CD4-positive, alpha-beta T cell treated with Interleukin-17A for 4 hours (primary cell): Measurements from ENCODE around the gene ABHD5.

Source experiments
- DNase-seq: peaks from one replicate; pipeline ENCODE4 v3.0.0-alpha.2; 2020; ENCODE audit warnings: mixed read lengths

Gene ABHD5

GRCh38 chr3:43686333-43686699 lies 4.4 kb upstream of the ABHD5 start:
- no peak for DNase-seq

DNA sequence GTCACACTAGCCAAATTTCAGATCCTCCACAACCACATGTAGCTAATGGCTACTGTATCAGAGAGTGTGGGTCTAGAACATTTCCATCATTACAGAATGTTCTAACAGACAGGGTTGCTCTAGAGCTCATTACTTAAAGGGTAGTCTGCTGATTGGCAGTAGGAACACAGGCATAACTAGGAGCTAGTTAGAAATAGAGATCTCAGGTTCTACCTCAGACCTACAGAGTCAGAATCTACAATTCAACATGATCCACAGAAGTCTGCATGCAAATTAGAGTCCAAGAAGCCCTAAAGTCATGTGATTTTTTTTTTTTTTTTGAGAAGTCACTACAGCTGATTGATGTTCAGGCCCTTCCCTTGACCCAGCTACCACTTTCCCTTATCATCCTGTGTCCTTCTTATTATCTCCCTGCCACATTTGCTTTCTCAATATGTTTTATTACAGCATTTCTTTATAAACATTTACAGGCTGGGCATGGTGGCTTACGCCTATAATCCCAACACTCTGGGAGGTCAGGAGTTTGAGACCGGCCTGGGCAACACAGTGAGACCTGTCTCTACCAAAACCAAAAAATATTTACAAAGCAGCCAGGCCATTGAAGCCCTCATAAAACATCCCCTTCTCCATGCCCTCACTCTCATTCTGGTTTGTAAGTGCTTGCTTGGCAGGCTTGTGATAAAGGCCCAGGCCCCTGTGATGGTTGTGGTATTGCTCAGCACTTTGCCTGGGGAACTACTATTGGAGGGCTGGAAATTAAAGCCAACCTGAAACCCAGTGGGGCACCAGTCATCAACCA lies 3.8 kb upstream of the ABHD5 start:
- DNase-seq = no peak

- DNase-seq = no peak
Measured at GRCh38 chr3:43687499-43687811, 3.3 kb upstream of the ABHD5 start.

GRCh38 chr3:43688245-43688650 lies 2.5 kb upstream of the ABHD5 start:
- no peak for DNase-seq

GRCh38 chr3:43689166-43689565 lies 1.6 kb upstream of the ABHD5 start:
- DNase-seq = no peak

- DNase-seq = no peak
Measured at GRCh38 chr3:43689766-43690399, 855 bp upstream of the ABHD5 start.

DNA sequence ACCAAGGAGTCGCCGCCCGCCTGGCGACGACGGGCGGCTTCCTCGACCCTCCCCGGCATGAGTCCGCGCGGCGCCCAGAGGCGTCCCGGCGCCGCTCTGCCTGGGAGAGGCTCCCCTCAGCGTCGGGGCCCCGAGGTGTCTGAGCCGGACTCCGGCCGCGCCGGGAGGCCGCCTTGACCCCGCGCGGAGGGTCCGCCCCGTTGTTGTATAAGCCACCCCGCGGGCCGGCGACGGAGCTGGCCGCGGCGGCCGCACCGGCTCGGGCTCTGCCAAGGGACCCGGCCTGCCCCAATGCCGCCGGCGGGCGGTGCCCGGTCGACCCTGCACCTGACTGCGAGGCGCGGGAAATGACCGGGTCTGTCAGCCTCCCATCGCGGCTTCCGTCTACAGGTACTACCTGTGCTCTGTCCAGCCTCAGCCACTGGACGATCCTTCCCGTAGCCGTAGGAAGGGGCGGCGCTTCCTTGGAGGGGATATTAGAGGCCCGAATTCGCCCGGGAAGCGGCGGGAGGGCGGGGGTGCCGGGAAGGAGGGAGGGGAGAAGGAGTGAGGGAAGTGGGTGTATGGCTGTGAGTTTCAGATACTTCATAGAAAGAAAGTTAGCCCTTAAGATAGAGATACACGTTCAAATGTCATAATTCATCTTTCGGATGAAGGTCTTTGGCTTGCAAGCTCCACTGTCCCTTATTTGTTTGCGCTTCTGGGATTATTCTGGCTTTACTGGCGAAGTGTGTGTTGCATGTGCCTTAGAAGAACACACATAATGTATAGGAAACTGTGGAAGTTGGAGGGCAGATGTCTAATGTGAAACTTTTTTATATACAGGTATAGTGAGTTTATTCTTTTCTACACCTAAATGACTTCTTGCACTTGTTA lies 620 bp downstream of the ABHD5 start:
- peak; percentile 49 for DNase-seq

DNA sequence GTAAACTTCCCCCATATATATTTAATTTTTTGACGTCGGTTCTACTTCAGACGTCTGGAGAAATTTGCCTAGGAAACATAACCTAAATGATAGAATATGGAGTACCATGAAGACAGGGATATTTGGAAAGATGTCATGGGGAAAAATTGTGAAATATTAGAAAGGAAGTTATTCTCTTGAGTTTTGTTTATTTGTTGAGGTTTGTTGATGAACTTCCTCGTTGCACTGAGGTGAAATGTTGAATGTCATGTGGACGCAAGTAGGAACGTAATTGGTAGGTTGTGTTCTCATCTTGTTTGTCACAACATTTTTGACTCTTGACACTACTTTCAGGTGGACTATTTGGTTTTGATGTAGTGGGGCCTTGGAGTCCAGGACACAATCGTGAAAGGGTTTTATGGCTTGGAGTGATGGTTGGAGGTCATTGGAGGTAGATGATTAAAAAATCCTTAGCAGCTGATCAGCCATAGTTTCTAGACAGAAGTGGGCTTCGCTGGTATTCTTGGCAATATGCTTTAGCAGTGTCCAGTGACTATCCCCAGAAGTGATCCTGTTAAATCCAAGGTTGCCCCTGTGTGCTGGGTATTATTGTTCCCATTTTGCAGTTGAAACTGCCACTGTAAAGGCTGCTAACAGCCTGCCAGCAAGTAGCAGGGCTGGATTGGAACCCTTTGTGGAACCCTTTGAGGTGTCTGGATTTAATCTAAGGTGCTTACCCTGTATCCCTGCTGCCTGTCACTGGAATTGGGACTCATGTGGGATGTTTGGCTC lies 1.5 kb downstream of the ABHD5 start:
- no peak for DNase-seq

DNA sequence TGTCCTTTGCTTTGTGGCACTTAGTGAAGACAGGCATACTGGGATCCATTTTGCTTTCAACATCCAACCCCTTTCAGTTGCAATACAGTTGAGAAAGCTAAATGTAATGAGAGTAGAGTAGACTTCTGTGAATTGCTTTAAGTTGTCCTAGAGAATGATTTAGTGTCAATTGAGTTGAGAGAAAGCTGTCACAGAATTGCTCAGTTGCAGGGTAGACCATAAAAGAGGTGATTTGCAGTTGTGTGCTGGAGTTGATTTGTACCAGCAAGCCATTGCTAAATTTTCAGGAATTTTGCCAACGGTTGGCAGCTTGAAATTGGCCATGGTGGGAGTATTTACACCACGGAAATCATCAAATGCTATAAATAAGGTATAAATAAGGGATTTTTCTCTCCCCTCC lies 2.2 kb downstream of the ABHD5 start:
- no peak for DNase-seq

DNA sequence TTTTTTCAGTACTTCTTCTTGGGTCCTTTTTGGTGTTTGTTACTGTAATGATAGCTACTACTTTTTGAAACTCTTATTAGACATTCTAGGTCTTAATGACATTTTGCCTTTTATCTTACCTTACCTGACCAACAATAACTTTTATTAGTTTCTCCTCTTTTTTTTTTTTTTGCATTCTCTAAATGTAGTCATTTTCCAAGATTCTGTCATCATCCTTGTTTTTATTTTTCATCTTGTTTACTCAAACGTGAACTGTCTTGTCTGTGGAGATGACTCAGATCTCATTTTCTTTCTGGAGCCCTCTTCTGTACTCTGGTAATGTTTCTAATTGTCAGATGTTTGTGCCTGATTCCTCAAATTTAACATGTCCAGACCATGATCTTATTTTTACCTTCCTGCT lies 2.9 kb downstream of the ABHD5 start:
- no peak for DNase-seq

DNA sequence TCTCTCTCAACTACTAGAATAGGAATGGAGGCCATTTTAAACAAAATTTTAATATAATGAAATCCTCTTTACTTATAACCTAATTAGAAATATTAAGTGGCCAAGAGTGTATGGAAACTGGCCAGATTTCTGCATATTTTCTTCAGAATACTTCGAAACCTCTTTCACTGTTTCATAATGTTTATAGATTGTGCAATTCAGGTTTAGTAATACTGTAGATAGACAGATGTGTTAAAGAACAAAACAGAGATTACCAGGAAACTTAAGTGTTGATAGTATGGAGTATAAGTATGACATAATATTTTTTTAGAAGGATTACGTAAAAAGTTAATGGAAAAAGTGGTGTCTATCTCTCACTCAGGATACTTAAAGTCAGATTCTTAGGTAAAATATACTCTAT lies 4.7 kb downstream of the ABHD5 start:
- DNase-seq = no peak

DNA sequence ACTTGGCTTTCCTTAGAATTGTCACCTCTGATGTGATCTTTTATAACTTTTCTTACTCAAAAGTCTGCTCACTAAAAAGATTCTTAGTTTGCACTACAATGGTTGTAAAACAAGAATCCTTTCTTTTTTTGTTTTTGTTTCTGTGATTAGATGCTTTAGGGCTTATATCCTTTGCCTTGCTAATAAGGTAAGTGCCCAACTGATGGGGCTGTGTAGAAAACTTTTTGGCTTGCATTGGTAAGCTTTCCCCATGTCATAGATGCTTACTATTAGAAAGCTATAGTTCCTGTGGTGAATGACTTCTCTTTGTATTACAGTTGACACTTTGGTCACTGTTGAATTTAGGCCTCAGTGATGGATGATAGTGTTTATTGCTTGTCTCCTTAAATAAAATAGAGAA lies 5.1 kb downstream of the ABHD5 start:
- no peak for DNase-seq

DNA sequence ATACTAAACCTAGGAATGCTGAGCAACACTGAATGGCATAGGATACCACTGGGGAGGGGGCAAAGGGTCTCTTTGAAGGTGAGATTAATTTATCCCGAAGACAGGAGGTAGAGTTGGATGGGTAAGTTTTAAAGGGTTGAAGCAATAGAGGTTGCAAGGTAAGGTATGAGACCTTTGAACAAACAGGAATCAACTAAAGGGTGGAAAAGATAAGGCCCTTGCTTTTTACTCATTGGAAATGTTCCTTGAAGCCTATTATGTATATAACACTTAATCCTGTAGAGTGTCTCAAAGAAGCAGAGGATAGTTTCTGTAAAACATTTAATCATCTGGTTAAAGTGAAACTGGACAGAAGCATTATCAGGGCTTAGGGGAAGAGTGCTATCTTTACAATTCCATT lies 5.7 kb downstream of the ABHD5 start:
- DNase-seq = no peak

DNA sequence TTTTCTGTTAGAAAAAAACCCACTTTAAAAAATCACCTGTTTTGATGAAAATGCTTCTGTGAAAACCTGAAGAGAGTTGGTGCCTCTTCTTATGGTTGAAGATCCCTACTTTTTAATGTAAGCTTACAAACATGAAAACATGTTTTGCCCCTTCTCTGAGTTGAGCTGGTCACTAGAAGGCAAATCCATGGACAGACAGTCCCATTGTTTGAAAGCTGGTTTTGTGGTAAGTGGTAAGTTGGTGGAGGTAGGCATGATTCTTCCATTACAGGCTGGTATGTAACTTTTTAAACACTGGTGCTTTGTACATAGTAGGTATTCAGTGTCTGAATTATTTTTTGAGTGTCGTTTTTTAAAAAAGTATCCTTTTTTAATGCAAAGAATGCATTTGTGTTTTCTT lies 6.1 kb downstream of the ABHD5 start:
- DNase-seq = no peak

- no peak for DNase-seq
Measured at GRCh38 chr3:43699864-43700263, 9.1 kb downstream of the ABHD5 start.

GRCh38 chr3:43704697-43705096 lies 14.0 kb downstream of the ABHD5 start:
- DNase-seq = no peak

GRCh38 chr3:43706342-43706741 lies 15.6 kb downstream of the ABHD5 start:
- no peak for DNase-seq

DNA sequence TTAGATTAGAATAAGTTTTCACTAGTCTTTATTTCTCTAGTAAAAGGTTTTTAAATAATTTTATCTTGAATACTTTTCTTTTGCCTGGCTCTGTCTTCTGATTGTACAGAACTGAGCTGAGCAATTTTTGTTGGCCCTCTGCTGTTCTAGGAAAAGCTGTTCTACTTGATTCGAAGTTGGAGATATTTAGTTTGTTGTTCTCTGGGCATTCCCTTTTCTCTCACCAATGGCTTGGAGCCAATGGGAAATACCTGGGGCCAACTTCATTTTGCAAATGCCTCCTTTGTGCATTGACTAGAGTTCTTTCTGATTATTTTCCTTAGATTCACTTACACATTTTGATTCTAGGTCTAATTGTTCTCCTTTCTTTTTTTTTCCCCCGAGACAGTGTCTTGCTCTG lies 16.5 kb downstream of the ABHD5 start:
- DNase-seq = no peak

DNA sequence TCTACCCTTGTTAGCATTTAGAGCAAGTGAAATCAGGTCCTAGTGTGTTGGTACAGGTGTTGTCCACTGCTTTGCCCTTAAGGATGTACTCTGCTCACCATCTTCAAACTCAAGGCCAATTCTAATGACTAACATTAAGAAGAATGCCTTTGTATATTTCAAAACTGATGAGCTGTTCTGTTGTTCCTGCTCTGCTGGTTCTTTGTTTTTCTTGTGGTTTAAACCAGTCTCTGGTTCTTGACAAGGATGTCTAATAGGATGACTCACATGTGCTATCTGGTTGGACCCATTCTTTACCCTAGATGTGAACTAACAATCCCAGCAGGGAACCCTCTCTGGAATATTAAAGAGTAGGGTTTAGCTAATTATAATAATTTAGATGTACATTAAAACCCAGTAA lies 17.3 kb downstream of the ABHD5 start:
- DNase-seq = no peak

DNA sequence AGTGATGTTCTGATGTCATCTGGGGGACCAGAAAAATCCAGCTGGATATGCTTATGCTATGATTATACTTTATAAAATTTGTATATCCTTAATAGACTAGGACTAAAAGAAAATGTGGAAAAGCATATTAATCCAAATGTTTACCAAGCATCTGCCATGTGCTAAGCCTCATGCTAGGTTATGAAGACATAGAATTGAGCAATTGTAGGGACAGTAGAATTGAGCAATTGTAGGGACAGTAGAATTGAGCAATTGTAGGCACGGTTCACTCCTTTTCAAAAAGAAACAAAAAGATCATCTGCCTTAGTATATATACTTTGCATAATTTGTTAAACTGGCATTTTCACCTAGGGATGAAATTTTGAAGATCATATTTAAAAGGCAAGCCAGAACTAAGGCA lies 18.3 kb downstream of the ABHD5 start:
- no peak for DNase-seq

DNA sequence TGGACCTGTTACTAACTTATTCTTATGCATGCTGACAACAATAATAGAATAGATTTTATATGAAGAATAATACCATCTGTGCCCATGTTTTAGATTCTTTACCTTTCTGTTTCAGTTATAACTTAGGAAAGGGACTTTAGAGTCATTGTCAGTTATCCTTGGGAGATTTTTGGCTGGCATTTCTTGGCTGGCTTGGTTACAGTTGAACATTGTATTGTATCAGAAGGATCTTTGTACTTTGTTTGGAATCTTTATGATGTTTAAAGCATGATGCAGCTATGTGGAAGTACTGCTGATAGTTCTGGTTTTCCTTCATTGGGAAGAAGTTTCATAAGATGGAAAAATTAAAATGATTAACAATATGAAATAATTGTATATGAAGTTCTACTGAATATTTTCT lies 19.9 kb downstream of the ABHD5 start:
- no peak for DNase-seq

GRCh38 chr3:43718296-43718695 lies 27.6 kb downstream of the ABHD5 start:
- no peak for DNase-seq

GRCh38 chr3:43723121-43723734 lies 32.5 kb downstream of the ABHD5 start:
- no peak for DNase-seq
